HG03571 (cell line): ENCODE measurements around the gene JADE3.

Experiments
- ATAC-seq: cut with Tn5 transposase; IDR thresholded peaks from one replicate; pipeline ENCODE4 v1.9.1; 2021; ENCODE audit not compliant: unreplicated experiment

Gene JADE3

DNA sequence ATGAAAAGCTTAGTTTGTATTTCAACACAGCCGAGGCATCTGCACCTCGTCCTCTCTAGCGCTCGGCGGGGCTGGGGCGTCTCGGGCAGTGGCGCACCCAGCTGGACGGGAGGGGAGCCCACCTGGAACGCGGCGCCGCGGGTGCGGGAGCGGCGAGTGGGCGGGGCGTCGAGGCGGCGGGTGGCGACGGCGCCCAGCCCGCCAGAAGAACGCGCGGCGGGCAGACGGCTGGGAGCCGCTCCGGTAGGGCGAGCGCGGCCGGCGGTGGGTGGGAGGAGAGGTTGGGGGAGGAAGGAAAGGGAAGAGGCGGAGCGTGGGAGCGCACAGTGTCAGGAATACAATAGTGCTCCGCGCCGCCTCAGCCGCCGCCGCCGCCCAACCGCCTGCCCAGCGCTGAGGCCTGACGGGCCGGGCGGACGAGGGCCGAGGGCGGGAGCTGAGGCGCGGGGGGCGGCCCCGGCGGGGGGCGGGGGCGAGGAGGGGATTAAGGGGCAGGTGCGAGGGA, at the start of gene JADE3:
Gene JADE3, plus strand, starts transcription at position 324 of the 505 bp plus-strand sequence. CDS start 72,474 bp downstream, outside the sequence.
- ATAC-seq = no peak

- ATAC-seq = no peak
Measured at GRCh38 chrX:46863072-46863471, 49.1 kb upstream of the JADE3 start.

GRCh38 chrX:46864606-46865005, 47.6 kb upstream of the JADE3 start:
- no peak for ATAC-seq

DNA sequence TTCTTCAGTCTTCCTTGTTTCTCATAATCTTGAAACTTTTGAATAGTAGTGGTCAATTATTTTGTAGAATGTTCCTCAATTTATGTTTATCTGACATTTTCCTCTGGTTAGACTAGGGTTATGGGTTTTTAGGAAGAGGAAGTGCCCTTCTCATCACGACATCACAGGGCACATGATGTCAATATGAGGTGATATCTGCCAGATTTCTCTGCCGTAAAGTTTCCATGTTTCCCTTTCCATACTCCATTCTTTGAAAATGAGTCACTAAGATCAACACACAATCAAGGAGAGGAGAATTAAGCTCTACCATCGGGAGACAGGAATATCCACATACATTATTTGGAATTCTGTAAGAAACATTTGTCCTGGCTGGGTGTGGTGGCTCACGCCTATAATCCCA, 46.9 kb upstream of the JADE3 start:
- ATAC-seq = no peak

GRCh38 chrX:46866726-46867125, 45.5 kb upstream of the JADE3 start:
- no peak for ATAC-seq

GRCh38 chrX:46873746-46874145, 38.5 kb upstream of the JADE3 start:
- ATAC-seq = no peak

DNA sequence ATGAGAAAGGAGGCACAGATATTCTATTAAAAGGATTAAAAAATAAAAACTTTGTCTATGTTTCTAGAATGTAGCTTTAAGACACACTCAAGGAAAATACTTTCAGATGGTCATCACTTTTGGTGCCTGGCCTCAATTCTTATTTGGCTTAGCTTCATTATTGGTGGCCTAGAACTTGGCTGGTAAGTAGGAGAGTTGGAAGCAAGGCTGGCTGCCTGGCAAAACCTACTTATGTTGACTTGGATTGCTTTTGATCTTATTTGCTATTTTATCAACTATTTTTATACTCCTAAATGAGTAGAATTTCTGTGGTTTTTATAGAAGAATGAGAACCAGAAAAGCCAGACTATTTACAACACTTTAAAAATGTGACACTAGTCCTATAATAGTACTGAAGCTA, 35.3 kb upstream of the JADE3 start:
- no peak for ATAC-seq

- no peak for ATAC-seq
Measured at GRCh38 chrX:46882266-46882665, 30.0 kb upstream of the JADE3 start.

DNA sequence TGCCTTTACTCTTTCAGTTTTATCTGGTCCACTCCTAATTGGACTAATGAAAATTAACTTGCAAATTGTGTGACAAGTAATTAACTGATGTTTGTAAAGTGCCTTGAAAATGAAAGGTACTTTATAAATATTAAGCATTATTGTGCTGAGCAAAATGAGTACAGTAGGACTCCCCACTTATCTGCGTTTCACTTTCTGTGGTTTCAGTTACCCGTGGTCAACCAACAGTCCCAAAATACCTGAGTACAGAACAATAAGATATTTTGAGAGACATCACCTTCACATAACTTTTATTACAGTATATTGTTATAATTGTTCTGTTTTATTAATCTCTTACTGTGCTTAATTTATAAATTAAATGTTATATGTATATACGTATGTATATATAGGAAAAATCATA, 27.4 kb upstream of the JADE3 start:
- ATAC-seq = no peak

GRCh38 chrX:46898207-46898606, 14.0 kb upstream of the JADE3 start:
- no peak for ATAC-seq

DNA sequence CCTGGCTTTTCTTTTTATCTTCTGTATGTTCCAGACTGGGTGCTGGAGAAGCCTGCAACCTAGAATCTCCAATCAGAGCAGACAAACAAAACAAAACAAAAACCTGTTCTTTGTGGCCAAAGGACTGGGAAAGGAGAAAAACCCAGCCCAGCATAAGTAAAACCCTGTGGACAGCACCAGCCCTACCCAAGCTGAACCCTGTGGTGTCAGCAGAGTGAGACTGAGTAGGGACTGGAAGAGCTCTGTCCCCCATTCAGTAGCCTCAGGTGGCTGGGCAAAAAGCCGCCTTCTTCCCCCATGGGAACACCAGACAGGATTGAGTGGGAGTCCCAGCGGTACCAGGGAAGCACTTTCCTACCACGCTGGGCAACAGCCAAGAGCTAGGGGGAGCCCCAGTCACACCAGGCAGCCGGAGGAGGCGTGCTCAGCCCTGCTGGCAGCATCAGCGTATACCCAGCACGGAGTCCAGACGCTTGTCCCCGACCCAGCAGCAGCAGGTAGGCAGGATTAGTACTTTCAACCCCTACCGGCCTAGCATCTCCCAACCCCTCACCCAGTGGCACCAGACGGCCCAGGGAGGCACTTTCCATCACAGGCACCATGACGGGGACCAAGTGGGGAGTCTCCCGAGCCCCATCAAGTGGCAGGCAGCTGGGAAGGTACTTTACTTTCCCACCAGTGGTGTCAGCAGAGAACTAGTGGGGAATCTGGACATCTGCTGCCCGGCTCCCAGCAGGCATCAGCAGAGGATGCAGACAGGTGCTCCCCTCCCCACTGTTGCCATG, 8.6 kb upstream of the JADE3 start:
- peak; percentile 71 for ATAC-seq

DNA sequence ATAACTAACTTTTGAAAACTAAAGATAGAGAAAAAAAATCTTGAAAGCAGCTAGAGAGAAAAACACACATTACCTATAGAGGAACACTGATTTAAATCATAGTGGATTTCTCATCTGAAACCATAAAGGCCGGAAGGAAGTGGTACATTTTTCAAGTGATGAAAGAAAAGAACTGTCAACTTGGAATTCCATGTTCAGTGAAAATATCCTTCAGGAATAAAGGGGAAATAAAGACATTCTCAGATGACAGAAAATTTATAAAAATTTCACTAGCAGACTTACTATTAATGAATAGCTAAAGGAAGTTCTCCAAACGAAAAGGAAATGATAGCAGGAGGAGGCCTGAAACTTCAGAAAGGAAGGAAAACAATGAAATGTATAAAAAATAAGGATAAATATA, 7.6 kb upstream of the JADE3 start:
- no peak for ATAC-seq

- no peak for ATAC-seq
Measured at GRCh38 chrX:46910415-46910814, 1.8 kb upstream of the JADE3 start.

- ATAC-seq = no peak
Measured at GRCh38 chrX:46912603-46913491, 626 bp downstream of the JADE3 start.

GRCh38 chrX:46913667-46914066, 1.4 kb downstream of the JADE3 start:
- ATAC-seq = no peak

- no peak for ATAC-seq
Measured at GRCh38 chrX:46916273-46916672, 4.1 kb downstream of the JADE3 start.

- no peak for ATAC-seq
Measured at GRCh38 chrX:46917622-46918021, 5.4 kb downstream of the JADE3 start.

- ATAC-seq = no peak
Measured at GRCh38 chrX:46918434-46918833, 6.2 kb downstream of the JADE3 start.

DNA sequence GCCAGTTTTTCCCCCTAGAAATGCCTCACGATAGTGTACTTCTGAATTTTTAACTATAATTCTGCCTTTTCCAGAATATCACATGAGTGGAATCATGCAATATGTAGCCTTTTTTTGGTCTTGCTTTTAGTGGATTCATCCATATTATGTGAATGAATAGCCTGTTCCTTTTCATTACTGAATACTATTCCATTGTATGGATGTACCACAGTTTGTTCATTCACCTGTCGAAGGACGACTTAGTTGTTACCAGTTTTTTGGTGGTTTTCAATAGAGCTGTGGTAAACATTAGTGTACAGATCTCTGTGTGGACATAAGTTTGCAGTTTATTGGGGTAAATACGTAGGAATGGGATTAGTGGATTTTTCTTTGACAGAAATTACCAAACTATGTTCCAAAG, 8.0 kb downstream of the JADE3 start:
- ATAC-seq = no peak

DNA sequence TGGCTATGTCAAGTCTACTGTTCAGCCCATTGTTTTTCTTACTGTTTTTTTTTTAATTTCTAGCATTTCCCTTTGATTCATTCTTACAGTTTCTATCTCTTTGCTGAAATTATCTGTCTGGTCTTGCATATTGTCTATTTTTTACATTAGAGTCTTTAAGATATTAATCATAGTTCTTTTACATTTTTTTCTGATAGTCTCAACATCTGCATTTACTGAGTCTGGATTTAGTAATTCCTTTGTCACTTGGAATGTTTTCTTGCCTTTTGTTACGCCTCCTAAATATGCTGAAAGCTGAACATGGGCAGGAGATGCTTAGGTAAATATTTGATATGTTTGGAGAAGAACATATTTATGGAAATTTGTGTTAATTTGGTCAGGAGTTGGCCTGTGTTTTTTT, 10.4 kb downstream of the JADE3 start:
- ATAC-seq = no peak

GRCh38 chrX:46927718-46928117, 15.5 kb downstream of the JADE3 start:
- no peak for ATAC-seq
